NCI-H1930 (cell line): Measurements from ENCODE around the gene LSS.
"Not testable (repeated sequence)": the region's sequence is repeated elsewhere in the genome, so short reads cannot be mapped to it uniquely, and the experiment has no call there.

Experiments
- DNase-seq, 2 experiments: peaks; one replicate each; lab custom pipeline; 2025; lab: John Stamatoyannopoulos, UW

LSS gene

GRCh38 chr21:46152927-46153246, 75.7 kb downstream of the LSS start:
- DNase-seq = no peak

- no peak for DNase-seq
Observed at GRCh38 chr21:46151989-46152926, 76.3 kb downstream of the LSS start.

- no peak for DNase-seq
Observed at GRCh38 chr21:46151261-46151988, 77.1 kb downstream of the LSS start.

- no peak for DNase-seq
Observed at GRCh38 chr21:46150491-46151121, 78.0 kb downstream of the LSS start.

GRCh38 chr21:46150073-46150472, 78.5 kb downstream of the LSS start:
- DNase-seq = no peak

GRCh38 chr21:46149205-46149901, 79.2 kb downstream of the LSS start:
- DNase-seq = no peak

GRCh38 chr21:46148106-46148505, 80.5 kb downstream of the LSS start:
- no peak for DNase-seq

- peak in 1 of 2 experiments; percentile 37 for DNase-seq
Observed at GRCh38 chr21:46147429-46147828, 81.1 kb downstream of the LSS start.

GRCh38 chr21:46146856-46147255, 81.7 kb downstream of the LSS start:
- no peak for DNase-seq

GRCh38 chr21:46145840-46146691, 82.5 kb downstream of the LSS start:
- no peak for DNase-seq

- no peak for DNase-seq
Observed at GRCh38 chr21:46145159-46145839, 83.3 kb downstream of the LSS start.

- no peak for DNase-seq
Observed at GRCh38 chr21:46144464-46145070, 84.0 kb downstream of the LSS start.

GRCh38 chr21:46142582-46143473, 85.7 kb downstream of the LSS start:
- no peak for DNase-seq

GRCh38 chr21:46141767-46142581, 86.6 kb downstream of the LSS start:
- DNase-seq = no peak

- DNase-seq = not testable (repeated sequence)
Observed at GRCh38 chr21:46140352-46141003, 88.1 kb downstream of the LSS start.

GRCh38 chr21:46139686-46140085, 88.9 kb downstream of the LSS start:
- no peak for DNase-seq

GRCh38 chr21:46138383-46138970, 90.1 kb downstream of the LSS start:
- DNase-seq = no peak
